H54 (cell line): Measurements from ENCODE around the gene IPMK.
"Not testable (repeated sequence)": the region's sequence is repeated elsewhere in the genome, so short reads cannot be mapped to it uniquely, and the experiment has no call there.

Source experiments
- DNase-seq: peaks from one replicate; pipeline ENCODE4 v3.0.0; 2011; ENCODE audit warnings: low spot score, mixed read lengths; ENCODE audit not compliant: insufficient read length
- FAIRE-seq: peaks from 3 replicates; lab custom pipeline; 2011; peaks lifted over from hg19 to GRCh38; lab: Jason Lieb, UNC
- POLR2A ChIP-seq: IDR thresholded peaks from 2 replicates; pipeline ENCODE4 v1.6.1; 2011; ENCODE audit warnings: low read depth, mild to moderate bottlenecking, low read length

IPMK gene

DNA sequence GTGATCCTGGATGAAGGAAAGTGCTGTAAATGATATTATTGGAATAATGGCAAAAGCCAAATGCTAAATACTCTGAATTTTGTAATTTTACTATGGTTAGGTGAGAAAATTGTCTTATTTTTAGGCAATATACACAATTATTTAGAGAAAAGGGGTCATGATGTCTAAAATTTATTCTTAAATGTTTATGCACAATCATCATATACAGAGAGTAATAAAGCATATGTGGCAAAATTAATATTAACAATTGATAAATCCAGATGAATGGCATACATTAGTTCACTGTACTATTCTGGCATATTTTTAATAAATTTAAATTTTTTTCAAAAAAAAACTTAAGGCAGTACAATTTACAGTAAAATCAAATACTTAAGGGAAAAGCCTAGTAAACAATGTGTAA lies 7.4 kb downstream of the IPMK start:
- DNase-seq (no peak), FAIRE-seq (peak; percentile 6)
- TF ChIP-seq POLR2A = no peak

DNA sequence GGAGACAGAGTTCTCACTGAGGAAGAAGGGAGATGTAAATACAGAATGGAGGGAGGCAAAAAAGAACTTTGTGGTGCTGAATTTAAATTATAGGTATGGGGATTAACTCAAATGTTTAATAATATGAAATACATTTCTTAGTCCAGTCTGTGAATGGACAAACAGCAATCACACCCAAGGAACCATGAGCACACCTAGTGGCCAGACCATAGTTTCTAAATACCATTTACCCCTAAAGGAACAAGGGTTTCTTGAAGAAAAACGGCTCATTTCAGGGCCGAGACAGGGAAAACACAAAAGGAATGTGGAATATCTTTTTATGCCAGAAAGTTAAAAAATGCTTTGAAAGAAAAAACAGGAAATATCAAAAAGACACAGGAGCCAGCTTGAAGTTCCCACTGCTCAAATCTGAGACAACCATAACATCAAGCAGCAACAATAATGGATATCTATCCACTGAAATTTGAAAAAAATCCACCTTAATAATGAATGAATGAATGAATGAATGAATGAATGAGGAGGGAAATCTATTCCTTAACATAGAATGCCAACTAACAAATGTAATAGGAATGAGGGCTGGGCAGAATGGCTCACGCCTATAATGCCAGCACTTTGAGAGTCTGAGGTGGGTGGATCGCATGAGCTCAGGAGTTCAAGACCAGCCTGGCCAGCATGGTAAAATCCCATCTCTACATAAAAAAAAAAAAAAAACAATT lies 8.6 kb downstream of the IPMK start:
- FAIRE-seq (no peak), DNase-seq (no peak)
- TF ChIP-seq POLR2A = no peak

DNA sequence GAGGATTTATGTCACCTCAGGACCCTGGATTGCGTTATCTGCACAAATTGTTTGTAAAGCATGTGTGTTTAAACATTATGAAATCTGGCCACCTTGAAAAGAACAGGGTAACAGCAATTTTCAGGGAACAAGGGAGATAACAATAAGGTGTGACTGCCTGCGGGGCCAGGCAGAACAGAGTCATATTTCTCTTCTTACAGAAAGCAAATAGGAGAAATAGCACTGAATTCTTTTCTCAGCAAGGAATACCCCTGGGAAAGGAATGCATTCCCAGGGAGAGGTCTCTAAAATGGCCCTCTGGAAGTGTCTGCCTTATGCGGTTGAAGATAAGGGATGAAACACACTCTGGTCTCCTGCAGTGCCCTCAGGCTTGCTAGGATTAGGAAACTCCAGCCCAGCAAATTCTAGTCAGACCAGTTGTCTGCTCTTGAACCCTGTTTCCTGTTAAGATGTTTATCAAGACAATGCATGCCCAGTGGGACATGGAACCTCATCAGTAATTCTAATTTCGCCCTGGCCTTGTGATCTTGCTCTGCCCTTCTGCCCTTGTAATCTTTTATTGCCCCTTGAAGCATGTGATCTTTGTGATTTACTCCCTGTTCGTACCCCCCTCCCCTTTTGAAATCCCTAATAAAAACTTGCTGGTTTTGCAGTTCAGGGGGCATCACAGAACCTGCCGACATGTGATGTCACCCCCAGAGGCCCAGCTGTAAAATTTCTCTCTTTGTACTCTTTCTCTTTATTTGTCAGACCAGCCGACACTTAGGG lies 11.5 kb downstream of the IPMK start:
- FAIRE-seq, DNase-seq: not testable (repeated sequence)

DNA sequence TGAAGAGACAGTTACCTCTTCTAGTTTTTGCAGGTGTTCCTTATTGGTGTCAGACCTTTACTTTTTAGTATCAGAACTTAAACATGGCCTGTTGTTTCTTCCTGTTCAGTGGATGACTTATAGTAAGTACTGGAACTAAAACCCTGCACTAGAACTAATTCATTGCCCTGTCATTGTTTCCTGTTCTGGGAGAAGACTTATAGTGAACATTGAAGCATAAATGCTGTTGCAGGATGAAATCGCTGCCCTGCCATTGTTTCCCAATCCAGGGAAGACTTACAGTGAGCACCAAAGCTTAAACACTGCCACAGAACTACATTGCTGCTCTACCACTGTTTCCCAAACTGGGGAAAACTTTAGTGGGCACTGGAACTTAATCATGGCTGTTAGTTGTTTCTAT lies 13.1 kb downstream of the IPMK start:
- no peak for TF ChIP-seq POLR2A
- peak; percentile 38 for FAIRE-seq
- no peak for DNase-seq

DNA sequence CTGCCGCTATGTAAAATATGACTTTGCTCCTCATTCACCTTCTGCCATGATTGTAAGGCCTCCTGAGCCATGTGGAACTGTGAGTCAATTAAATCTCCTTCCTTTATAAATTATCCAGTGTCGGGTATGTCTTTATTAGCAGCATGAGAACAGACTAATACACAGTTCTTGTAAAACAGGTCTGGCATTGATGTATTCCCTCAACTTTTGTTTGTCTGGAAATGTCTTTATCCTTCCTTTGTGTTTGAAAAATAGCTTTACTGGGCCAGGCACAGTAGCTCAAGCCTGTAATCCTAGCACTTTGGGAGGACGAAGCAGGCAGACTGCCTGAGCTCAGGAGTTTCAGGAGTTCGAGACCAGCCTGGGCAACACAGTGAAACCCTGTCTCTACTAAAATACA lies 14.5 kb downstream of the IPMK start:
- TF ChIP-seq POLR2A = no peak
- FAIRE-seq (no peak), DNase-seq (no peak)

DNA sequence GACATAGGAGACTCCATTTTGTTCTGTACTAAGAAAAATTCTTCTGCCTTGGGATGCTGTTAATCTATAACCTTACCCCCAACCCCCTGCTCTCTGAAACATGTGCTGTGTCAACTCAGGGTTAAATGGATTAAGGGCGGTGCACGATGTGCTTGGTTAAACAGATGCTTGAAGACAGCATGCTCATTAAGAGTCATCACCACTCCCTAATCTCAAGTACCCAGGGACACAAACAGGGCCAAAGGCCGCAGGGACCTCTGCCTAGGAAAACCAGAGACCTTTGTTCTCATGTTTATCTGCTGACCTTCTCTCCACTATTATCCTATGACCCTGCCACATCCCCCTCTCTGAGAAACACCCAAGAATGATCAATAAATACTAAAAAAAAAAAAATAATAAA lies 23.0 kb downstream of the IPMK start:
- FAIRE-seq, DNase-seq: not testable (repeated sequence)

DNA sequence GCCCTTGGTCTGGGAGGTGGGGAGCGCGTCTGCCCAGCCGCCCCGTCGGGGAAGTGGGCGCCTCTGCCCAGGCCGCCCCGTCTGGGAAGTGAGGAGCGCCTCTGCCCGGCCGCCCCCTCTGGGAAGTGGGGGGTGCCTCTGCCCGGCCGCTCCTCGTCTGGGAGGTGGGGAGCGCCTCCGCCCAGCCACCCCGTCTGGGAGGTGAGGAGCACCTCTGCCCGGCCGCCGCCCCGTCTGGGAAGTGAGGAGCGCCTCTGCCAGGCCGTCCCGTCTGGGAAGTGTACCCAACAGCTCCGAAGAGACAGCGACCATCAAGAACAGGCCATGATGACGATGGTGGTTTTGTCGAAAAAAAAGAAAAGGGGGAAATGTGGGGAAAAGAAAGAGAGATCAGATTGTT lies 23.5 kb downstream of the IPMK start:
- FAIRE-seq = not testable (repeated sequence)

DNA sequence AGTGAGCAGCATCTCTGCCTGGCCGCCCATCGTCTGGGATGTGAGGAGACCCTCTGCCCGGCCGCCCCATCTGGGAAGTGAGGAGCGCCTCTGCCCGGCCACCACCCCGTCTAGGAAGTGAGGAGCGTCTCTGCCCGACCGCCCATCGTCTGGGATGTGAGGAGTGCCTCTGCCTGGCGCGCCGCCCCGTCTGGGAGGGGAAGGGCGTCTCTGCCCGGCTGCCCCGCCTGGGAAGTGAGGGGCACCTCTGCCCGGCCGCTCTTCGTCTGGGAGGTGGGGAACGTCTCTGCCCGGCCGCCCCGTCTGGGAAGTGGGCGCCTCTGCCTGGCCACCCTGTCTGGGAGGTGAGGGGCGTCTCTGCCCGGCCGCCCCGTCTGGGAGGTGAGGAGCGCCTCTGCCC lies 23.9 kb downstream of the IPMK start:
- not testable (repeated sequence) for FAIRE-seq, DNase-seq

More for the DNA sequence above, 23.5 kb downstream of the IPMK start:
- DNase-seq = not testable (repeated sequence)

DNA sequence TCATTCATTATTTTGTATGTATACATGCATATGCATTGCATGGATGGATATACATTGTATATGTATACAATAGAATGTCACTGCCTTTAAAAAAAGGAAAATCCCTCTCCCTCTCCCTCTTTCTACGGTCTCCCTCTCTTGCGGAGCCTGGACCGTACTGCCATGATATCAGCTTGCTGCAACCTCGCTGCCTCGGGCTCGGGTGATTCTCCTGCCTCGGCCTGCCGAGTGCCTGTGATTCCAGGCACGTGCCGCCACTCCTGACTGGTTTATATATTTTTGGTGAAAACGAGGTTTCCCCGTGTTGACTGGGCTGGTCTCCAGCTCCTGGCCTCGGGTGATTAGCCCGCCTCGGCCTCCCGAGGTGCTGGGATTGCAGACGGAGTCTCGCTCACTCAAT lies 24.4 kb downstream of the IPMK start:
- TF ChIP-seq POLR2A = no peak
- FAIRE-seq = no peak
- no peak for DNase-seq

DNA sequence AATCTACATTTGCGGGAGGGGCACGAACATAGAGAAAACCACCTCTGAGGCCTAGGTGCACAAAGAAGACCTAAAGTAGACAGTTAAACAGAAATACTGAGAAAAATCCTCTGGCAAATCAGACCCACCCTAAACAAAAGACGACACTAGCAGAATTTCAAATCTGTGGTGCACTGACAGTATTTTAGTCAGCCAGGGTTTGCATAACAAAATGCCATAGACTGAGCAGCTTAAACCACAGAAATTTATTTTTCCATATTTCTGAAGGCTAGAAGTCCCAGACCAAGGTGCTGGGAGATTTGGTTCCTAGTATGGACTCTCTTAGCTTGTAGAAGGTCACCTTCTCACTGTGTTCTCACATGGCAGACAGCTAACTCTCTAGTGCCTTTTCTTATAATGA lies 26.3 kb downstream of the IPMK start:
- no peak for TF ChIP-seq POLR2A
- DNase-seq (no peak), FAIRE-seq (peak; percentile 61)

DNA sequence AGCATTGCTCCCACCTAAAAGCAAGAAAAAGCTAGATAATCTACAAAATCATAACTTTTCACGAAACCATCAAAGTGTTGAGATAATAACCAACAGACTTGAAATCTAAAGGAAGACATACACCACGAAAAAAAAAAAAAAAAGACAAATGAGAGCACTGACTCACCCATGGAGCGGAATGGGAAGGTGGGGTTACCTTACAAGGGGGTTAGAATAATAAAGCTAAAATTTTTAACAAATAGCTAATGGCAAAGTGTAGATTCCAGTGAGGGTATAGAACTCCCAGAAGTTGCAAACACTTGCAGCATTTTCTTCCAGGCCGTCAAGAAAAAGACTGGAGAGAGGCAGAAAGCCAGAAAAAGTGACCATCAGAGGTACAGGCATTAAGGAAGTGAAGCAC lies 27.2 kb downstream of the IPMK start:
- FAIRE-seq (peak; percentile 74), DNase-seq (no peak)
- TF ChIP-seq POLR2A = no peak

DNA sequence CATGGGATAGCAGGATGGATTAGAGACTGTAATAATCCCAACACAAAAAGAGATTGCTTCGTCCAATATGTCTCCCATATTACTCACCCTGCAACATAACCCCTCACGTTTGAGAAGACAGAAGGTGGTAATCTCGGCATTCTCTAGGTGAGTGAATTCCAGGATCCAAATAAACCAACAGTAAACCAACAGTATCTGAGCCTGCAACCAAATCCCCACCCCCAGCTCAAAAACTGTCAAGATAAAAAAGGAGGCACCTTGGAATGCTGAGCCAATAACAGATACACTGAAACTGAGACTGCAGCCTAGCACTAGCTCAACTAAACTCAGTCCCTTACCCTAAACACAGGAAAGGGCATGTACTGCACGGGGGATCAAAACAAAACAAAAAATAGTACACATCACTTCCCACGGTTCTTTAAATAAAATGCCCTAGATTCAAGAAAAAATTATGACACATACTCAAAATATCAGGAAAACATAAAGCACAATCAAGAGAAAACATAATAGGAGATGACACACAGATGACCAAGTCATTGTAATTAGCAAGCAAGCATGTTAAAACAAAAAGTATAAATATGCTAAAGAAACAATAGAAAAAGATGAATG lies 28.0 kb downstream of the IPMK start:
- no peak for TF ChIP-seq POLR2A
- DNase-seq (no peak), FAIRE-seq (peak; percentile 91)

DNA sequence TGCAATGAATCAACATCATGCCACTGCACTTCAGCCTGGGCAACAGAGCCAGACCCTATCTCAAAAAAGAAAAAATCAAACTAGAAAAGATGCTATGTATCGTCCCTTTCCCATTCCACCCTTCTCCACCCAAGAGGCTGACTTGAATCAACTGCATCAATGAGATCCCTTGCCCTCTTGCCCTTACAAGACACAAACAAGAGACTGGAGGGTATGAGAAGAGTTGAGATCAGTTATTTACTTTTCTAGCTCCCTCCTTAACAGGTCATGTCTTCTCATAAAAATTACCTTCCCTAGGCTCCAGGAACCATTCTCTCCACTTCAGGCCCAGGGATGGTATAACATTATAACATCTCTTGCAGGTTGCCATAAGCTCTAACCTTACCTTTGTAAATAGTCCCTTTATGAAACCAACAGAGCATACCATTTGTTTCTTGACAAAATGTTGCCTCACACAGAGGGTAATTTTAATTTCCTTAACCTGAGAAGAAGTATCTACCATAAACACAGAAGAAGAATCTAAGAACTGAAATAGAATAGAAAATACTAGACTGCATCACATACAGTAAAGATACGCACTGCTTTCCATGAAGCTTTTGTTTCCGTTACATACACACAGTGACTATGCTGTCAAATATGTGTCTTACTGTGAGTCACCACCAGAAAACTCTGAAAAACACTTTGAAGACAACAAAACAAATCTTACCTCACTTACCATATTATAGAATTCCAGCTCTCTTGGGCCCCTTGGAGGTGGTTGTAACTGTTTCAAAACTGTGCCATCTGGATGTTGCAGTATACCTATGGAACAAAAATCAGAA lies 30.5 kb downstream of the IPMK start:
- peak; percentile 99 for FAIRE-seq
- TF ChIP-seq POLR2A = no peak
- peak; percentile 55 for DNase-seq

DNA sequence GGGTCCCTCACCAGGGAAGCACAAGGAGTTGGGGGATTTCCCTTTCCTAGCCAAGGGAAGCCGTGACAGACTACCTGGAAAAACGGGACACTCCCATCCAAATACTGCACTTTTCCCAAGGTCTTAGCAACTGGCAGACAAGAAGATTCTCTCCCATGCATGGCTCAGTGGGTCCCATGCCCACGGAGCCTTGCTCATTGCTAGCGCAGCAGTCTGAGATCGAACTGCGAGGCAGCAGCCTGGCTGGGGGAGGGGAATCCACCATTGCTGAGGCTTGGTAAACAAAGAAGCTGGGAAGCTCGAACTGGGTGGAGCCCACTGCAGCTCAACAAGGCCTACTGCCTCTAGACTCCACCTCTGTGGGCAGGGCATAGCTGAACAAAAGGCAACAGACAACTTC lies 37.8 kb downstream of the IPMK start:
- DNase-seq, FAIRE-seq: not testable (repeated sequence)
